ENCODE data around the gene ANKH. TPM values are rescaled to one million over a fixed set of nuclear protein-coding genes. Genes with fewer than 3 reads are reported as not detected.

ANKH gene
- total and polyA plus RNA-seq, 2 of the 13 experiments (the other 11 are each of a cell fraction or from before 2014, with no cell fraction given) = 25.0 to 36.0 TPM

GRCh38 chr5:14768508-14769365 lies 102.8 kb downstream of the ANKH start:
- Histone ChIP-seq H3K79me2 (ENCODE audit: insufficient read depth, low read length) (no peaks in the 10 kb centered on the region), H3K27me3 (ENCODE audit: control insufficient read depth in 1 of 2, insufficient read depth in 2 of 2, low read length in 2 of 2) (no peaks in the 10 kb centered on the region), H3K36me3 (replicated peaks in 1 of 2; ENCODE audit: control insufficient read depth in 1 of 2, insufficient read depth in 2 of 2, low read length in 2 of 2) (peaks cover 1 to 6% of the 10 kb centered on the region in 2 experiments; a peak in 3 of 5 replicates), H3K4me1 (ENCODE audit: insufficient read depth, low read length) (peaks cover 43% of the 10 kb centered on the region), H3K4me2 (ENCODE audit: low read depth, low read length) (no peak overlapping the region), H3K9me3 (ENCODE audit: low read length) (no peaks in the 10 kb centered on the region), H3K9ac (ENCODE audit: insufficient read depth, low read depth, low read length) (no peak overlapping the region), H3K27ac (ENCODE audit: extremely low read length, insufficient read depth, low read length) (no peak overlapping the region), H2AFZ (ENCODE audit: low read length) (no peak overlapping the region), H4K20me1 (ENCODE audit: insufficient read depth, low read length) (no peaks in the 10 kb centered on the region), H3K4me3 (replicated peaks in 1 of 3; ENCODE audit: insufficient read depth in 1 of 3, low read depth in 2 of 3, low read length in 3 of 3) (no peak overlapping the region)
- DNase-seq (ENCODE audit: low spot score) (no peak), FAIRE-seq (no peak), ATAC-seq (no peak)
- in situ Hi-C loops (cut with HindIII; ENCODE audit: extremely low pct_ligation_motif_present, low pct_unique_long_range_greater_than_20kb) = no loop called here
- TF ChIP-seq SSRP1 (CRISPR knock-in tag; IDR thresholded peaks at IDR 0.05) (no peak), ZFP82 (CRISPR knock-in tag; IDR thresholded peaks at IDR 0.05; ENCODE audit: borderline replicate concordance) (no peak), ZBTB7A (CRISPR knock-in tag; IDR thresholded peaks at IDR 0.05) (no peak), ZNF496 (CRISPR knock-in tag; IDR thresholded peaks at IDR 0.05; ENCODE audit: insufficient replicate concordance) (no peak), ZNF451 (CRISPR knock-in tag; IDR thresholded peaks at IDR 0.05) (no peak), PLSCR1 (CRISPR knock-in tag; IDR thresholded peaks at IDR 0.05; ENCODE audit: borderline replicate concordance) (no peak), ZBTB21 (CRISPR knock-in tag; IDR thresholded peaks at IDR 0.05) (no peak), MTERF4 (CRISPR knock-in tag; IDR thresholded peaks at IDR 0.05) (no peak), KLF11 (CRISPR knock-in tag; IDR thresholded peaks at IDR 0.05) (no peak), SRSF1 (optimal IDR thresholded peaks at IDR 0.05; ENCODE audit: low read depth, low read length) (no peak), ZBTB14 (CRISPR knock-in tag; IDR thresholded peaks at IDR 0.05) (no peak), SNAPC2 (CRISPR knock-in tag; IDR thresholded peaks at IDR 0.05) (no peak), SOX13 (IDR thresholded peaks at IDR 0.05) (no peak), SOX13 (CRISPR knock-in tag; conservative IDR thresholded peaks at IDR 0.05 in 1 of 2, IDR thresholded peaks at IDR 0.05 in 1 of 2) (no peak), HIC2 (CRISPR knock-in tag; IDR thresholded peaks at IDR 0.05; ENCODE audit: low read depth) (no peak)
- ChIA-PET CTCF (ENCODE audit: low intra/inter-chr PET ratio, low total read pairs) (no interaction called here), POLR2A (interaction anchor here (1.7 to 2.0 kb wide), 2 partner anchors 16 to 40 kb away, joined by 4 to 5 read pairs; no protein-coding TSS in a partner anchor)
- BruUV-seq (replicated peaks) = no TSS peak
- intact Hi-C loops (cut with micrococcal nuclease; ENCODE audit: unreplicated experiment) = no loop called here
- WGBS (ENCODE audit: low lambda C conversion rate) = 95% methylated on average over 17 of the region's 17 CpGs
